Embryonic facial prominence (tissue), 1 donor: ENCODE data around the gene FXYD5.
A peak's percentile ranks its signal among the peaks of the same experiment; 100 is the strongest.

Experiments
- DNase-seq: peaks from one replicate; pipeline ENCODE4 v3.0.0-alpha.2; 2016; ENCODE audit errors: extremely low spot score

The FXYD5 gene

GRCh38 chr19:35212241-35212640, 57.7 kb downstream of the FXYD5 start:
- no peak for DNase-seq

GRCh38 chr19:35213663-35214632, 59.4 kb downstream of the FXYD5 start:
- peak; percentile 13 for DNase-seq

GRCh38 chr19:35214766-35215422, 60.4 kb downstream of the FXYD5 start:
- no peak for DNase-seq

DNA sequence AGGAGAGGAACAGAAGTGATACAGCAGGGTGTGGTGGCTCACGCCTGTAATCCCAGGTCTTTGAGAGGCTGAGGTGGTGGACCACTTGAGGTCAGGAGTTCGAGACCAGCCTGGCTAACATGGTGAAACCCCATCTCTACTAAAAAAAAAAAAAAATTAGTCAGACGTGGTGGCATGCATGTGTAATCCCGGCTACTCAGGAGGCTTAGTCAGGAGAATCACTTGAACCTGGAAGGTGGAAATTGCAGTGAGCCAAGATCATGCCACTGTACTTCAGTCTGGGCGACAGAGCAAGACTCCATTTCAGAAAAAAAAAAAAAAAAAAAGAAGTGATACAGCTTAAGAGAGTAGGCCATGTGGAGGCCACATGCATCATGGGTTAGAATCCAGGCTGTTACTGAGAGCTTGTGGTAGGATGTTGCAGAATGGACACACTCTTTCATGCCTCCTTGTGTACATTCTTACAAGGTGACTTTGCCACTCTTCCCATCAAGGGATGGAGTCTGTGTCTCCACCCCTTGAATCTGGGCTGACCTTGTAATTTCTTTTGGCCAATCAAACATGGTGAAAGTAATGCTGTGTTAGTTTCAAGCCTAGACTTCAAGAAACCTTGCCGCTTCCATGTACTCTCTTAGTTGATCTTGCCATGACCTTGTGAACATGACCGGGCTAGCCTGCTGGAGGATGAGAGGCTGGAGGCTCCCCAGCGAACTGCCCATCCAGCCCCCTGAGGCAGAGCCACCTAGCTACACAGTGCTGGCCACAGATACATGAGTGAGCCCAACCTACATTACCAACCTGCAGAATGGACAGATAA, 61.7 kb downstream of the FXYD5 start:
- no peak for DNase-seq

GRCh38 chr19:35216833-35217648, 62.5 kb downstream of the FXYD5 start:
- DNase-seq = no peak

GRCh38 chr19:35217649-35217990, 63.1 kb downstream of the FXYD5 start:
- no peak for DNase-seq

- no peak for DNase-seq
Observed at GRCh38 chr19:35219008-35219407, 64.5 kb downstream of the FXYD5 start.
